NCI-H69 (cell line): Measurements from ENCODE around the gene OR10V1.

Source experiments
- DNase-seq: peaks from one replicate; lab custom pipeline; 2025; lab: John Stamatoyannopoulos, UW

Gene OR10V1

DNA sequence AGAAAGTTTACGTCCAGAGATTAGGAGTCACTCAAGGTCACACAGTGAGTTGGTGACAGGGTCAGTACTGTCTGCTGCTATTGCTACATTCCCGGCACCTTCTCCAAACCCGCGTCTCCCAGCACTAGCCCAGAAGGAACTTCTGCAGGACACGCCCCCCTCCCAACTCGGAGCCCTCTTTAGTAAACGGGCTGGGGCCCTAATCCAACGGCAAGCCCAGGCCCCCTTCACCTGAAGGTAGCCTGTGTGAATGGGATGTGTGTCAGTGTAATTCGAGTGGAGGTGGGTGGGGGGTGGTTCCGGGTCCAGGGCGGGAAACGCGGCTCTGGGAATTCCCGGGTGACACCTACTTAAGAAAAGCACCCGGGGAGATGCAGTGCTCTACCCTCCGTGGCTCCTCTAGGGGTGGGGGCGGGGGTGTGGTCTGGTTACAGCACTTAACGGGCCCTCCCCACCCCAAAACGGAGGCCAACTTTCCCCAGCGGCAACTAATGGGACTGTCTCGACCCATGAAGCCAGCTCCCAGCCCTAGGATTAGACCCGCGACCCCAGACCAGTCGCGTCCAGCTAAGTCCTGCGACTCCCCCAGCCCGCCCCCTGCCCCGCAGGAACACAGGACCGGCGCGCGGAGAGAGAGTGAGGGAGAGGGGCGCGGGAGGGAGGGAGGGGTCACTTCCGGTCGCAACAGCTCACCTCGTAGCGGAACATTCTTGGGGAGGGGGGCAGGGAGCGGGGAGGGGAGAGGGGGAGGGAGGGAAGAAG lies 45.3 kb downstream of the OR10V1 start:
- peak; percentile 78 for DNase-seq

DNA sequence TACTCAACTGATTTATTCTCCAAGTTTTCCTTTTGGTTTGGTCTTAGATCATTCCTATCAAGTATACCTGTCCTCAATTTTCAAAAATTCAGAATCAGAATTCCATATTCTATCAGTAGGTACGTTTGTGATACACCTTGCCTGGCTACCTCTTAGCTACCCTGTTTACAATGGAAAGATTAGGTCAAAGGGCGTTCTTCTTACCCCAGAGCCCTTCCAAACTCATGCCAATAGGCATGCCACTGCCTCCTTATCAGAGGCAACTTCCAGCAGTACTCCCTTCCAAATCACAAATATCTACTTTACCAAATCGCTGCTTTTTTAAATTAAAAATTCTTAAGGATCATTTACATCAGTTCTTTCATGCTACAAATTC lies 45.8 kb downstream of the OR10V1 start:
- no peak for DNase-seq

DNA sequence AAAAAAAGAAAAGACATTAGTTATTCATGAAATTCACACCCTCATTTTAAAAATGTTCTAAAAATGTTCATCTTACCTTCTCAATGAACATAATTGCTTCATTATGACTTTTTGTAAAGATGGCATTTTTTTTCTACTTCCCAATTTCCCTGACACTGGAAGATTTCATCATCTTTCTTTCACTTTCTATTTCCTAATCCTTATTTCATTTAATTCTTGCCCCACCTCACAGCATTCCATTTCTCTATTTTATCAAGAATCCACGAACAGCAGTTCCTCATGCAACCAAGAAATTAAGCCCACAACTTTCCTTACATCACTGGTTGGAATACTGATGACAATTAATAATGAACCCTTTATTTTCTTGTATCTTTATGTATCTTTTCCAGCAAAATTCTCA lies 46.7 kb downstream of the OR10V1 start:
- no peak for DNase-seq
